ENCODE data around the gene BCL2A1.

BCL2A1 gene

DNA sequence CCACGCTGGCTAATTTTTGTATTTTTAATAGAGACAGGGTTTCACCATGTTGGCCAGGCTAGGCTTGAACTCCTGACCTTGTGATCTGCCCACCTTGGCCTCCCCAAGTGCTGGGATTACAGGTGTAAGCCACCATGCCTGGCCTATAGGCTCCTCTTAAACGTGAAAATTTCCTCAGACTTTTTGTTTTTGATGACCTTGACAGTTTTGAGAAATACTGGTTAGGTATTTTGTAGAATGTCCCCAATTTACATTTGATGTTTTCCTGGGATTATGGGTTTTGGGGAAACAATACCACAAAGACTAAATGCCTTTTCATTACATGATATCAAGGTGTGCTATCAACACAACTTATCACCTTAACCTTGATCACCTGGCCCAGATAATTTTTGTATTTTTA is 20.7 kb downstream of the BCL2A1 start:
- Histone ChIP-seq H3K4me1 (ENCODE audit: control extremely low read depth in 1 of 4, control insufficient read depth in 4 of 4, insufficient read depth in 4 of 4, low read length in 3 of 4) (peaks cover 4 to 31% (median 14%) of the 10 kb centered on the region in 4 experiments), H3K27ac (ENCODE audit: insufficient read depth in 1 of 2, low read depth in 1 of 2, low read length in 2 of 2, poor library complexity in 1 of 2, severe bottlenecking in 2 of 2) (no peak overlapping the region), H3K9me3 (ENCODE audit: control extremely low read depth in 1 of 5, control insufficient read depth in 4 of 5, insufficient read depth in 2 of 5, low read depth in 1 of 5, low read length in 4 of 5) (no peaks in the 10 kb centered on the region), H3K36me3 (ENCODE audit: control insufficient read depth in 4 of 4, insufficient read depth in 4 of 4, low read length in 3 of 4) (no peaks in the 10 kb centered on the region), H3K27me3 (replicated peaks in 2 of 5; ENCODE audit: control insufficient read depth in 4 of 5, insufficient read depth in 5 of 5, low read length in 4 of 5) (no peaks in the 10 kb centered on the region), H3K4me3 (ENCODE audit: control insufficient read depth in 1 of 7, extremely low read depth in 1 of 7, insufficient read depth in 4 of 7, low read depth in 2 of 7, low read length in 6 of 7) (no peak overlapping the region)
- ChIA-PET CTCF (no interaction called here), POLR2A (no interaction called here)
- WGBS (ENCODE audit: insufficient coverage): 100% methylated on average over 2 of the region's 2 CpGs
- no peak for DNase-seq

GRCh38 chr15:79948761-79949160 is 22.2 kb downstream of the BCL2A1 start:
- WGBS (ENCODE audit: insufficient coverage): no CpG with 5 or more reads among the region's 3 CpGs
- Histone ChIP-seq H3K27me3 (replicated peaks in 2 of 5; ENCODE audit: control insufficient read depth in 4 of 5, insufficient read depth in 5 of 5, low read length in 4 of 5) (no peaks in the 10 kb centered on the region), H3K9me3 (ENCODE audit: control extremely low read depth in 1 of 5, control insufficient read depth in 4 of 5, insufficient read depth in 2 of 5, low read depth in 1 of 5, low read length in 4 of 5) (no peaks in the 10 kb centered on the region), H3K36me3 (ENCODE audit: control insufficient read depth in 4 of 4, insufficient read depth in 4 of 4, low read length in 3 of 4) (no peaks in the 10 kb centered on the region), H3K4me3 (ENCODE audit: control insufficient read depth in 1 of 7, extremely low read depth in 1 of 7, insufficient read depth in 4 of 7, low read depth in 2 of 7, low read length in 6 of 7) (no peak overlapping the region), H3K27ac (ENCODE audit: insufficient read depth in 1 of 2, low read depth in 1 of 2, low read length in 2 of 2, poor library complexity in 1 of 2, severe bottlenecking in 2 of 2) (no peak overlapping the region), H3K4me1 (ENCODE audit: control extremely low read depth in 1 of 4, control insufficient read depth in 4 of 4, insufficient read depth in 4 of 4, low read length in 3 of 4) (peaks cover 4 to 17% (median 6%) of the 10 kb centered on the region in 4 experiments)
- DNase-seq: no peak
- ChIA-PET CTCF (interaction anchor here (0.8 to 1.1 kb wide), 2 partner anchors 11 to 50 kb away, joined by 3 read pairs; no protein-coding TSS in a partner anchor), POLR2A (no interaction called here)

DNA sequence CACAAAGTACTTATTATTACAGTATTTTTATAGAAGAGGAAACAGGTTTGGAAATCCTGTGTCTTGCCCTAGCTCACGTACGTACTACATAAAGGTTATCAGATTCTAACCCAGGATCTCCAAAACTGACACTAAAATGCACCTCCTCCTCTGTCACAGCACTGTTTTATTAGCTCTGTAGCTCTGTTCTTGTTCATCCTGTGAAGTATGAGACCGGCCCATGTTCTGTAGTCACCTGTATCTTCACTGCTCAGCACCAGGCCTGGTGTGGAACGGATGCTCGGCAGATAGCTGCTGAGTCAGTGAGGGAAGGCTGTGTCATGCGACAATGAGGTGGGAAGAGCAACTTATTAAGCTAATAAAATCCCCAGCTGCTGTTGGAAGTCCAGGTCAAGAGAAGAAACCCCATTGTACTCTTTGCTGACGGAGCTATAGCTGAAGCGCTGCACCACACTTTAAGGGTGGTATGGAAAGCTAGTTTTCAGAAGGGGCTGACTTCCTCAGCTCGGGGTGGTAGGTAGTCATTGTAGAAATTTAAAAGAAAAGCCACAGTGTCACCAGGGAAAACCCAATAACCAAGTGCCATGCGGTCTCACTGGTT is 22.8 kb downstream of the BCL2A1 start:
- no peaks in the 10 kb centered on the region for H3K27me3 ChIP-seq (replicated peaks in 2 of 5; ENCODE audit: control insufficient read depth in 4 of 5, insufficient read depth in 5 of 5, low read length in 4 of 5)
- H3K27ac ChIP-seq (ENCODE audit: insufficient read depth in 1 of 2, low read depth in 1 of 2, low read length in 2 of 2, poor library complexity in 1 of 2, severe bottlenecking in 2 of 2): no peak overlapping the region
- H3K9me3 ChIP-seq (ENCODE audit: control extremely low read depth in 1 of 5, control insufficient read depth in 4 of 5, insufficient read depth in 2 of 5, low read depth in 1 of 5, low read length in 4 of 5): no peaks in the 10 kb centered on the region
- ChIA-PET CTCF (interaction anchor here (0.8 to 1.1 kb wide), 2 partner anchors 49 to 62 kb away, joined by 3 to 4 read pairs; no protein-coding TSS in a partner anchor), POLR2A (no interaction called here)
- DNase-seq: peak; percentile 13 to 65 (median 56)
- peak overlapping the region in 1 of 7 experiments; percentile 5 for H3K4me3 ChIP-seq (ENCODE audit: control insufficient read depth in 1 of 7, extremely low read depth in 1 of 7, insufficient read depth in 4 of 7, low read depth in 2 of 7, low read length in 6 of 7)
- 54% methylated on average over 9 of the region's 10 CpGs for WGBS (ENCODE audit: insufficient coverage)
- H3K4me1 ChIP-seq (ENCODE audit: control extremely low read depth in 1 of 4, control insufficient read depth in 4 of 4, insufficient read depth in 4 of 4, low read length in 3 of 4): peaks cover 4 to 12% (median 5%) of the 10 kb centered on the region in 4 experiments
- H3K36me3 ChIP-seq (ENCODE audit: control insufficient read depth in 4 of 4, insufficient read depth in 4 of 4, low read length in 3 of 4): no peaks in the 10 kb centered on the region

GRCh38 chr15:79947009-79947408 is 24.0 kb downstream of the BCL2A1 start:
- Histone ChIP-seq H3K27me3 (replicated peaks in 2 of 5; ENCODE audit: control insufficient read depth in 4 of 5, insufficient read depth in 5 of 5, low read length in 4 of 5) (no peaks in the 10 kb centered on the region), H3K9me3 (ENCODE audit: control extremely low read depth in 1 of 5, control insufficient read depth in 4 of 5, insufficient read depth in 2 of 5, low read depth in 1 of 5, low read length in 4 of 5) (no peaks in the 10 kb centered on the region), H3K27ac (ENCODE audit: insufficient read depth in 1 of 2, low read depth in 1 of 2, low read length in 2 of 2, poor library complexity in 1 of 2, severe bottlenecking in 2 of 2) (no peak overlapping the region), H3K4me1 (ENCODE audit: control extremely low read depth in 1 of 4, control insufficient read depth in 4 of 4, insufficient read depth in 4 of 4, low read length in 3 of 4) (peaks cover 4 to 12% (median 5%) of the 10 kb centered on the region in 4 experiments), H3K4me3 (ENCODE audit: control insufficient read depth in 1 of 7, extremely low read depth in 1 of 7, insufficient read depth in 4 of 7, low read depth in 2 of 7, low read length in 6 of 7) (no peak overlapping the region), H3K36me3 (ENCODE audit: control insufficient read depth in 4 of 4, insufficient read depth in 4 of 4, low read length in 3 of 4) (no peaks in the 10 kb centered on the region)
- POLR2A ChIA-PET: no interaction called here
- CTCF ChIA-PET: interaction anchor here (0.7 kb wide), 1 partner anchor 13 kb away, joined by 3 read pairs; no protein-coding TSS in a partner anchor
- no peak for DNase-seq

DNA sequence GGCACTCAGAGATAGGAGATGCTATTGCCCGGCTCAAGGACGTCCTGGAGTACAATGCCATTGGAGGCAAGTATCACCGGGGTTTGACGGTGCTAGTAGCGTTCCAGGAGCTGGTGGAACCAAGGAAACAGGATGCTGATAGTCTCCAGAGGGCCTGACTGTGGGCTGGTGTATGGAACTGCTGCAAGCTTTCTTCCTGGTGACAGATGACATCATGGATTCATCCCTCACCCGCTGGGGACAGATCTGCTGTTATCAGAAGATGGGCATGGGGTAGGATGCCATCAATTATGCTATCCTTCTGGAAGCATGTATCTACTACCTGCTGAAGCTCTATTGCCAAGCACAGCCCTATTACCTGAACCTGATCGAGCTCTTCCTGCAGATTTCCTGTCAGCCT is 26.4 kb downstream of the BCL2A1 start:
- CTCF ChIA-PET: no interaction called here
- Histone ChIP-seq H3K4me1 (ENCODE audit: control extremely low read depth in 1 of 4, control insufficient read depth in 4 of 4, insufficient read depth in 4 of 4, low read length in 3 of 4) (peaks cover 4 to 12% (median 5%) of the 10 kb centered on the region in 4 experiments), H3K27me3 (replicated peaks in 2 of 5; ENCODE audit: control insufficient read depth in 4 of 5, insufficient read depth in 5 of 5, low read length in 4 of 5) (no peaks in the 10 kb centered on the region), H3K4me3 (ENCODE audit: control insufficient read depth in 1 of 7, extremely low read depth in 1 of 7, insufficient read depth in 4 of 7, low read depth in 2 of 7, low read length in 6 of 7) (no peak overlapping the region), H3K36me3 (ENCODE audit: control insufficient read depth in 4 of 4, insufficient read depth in 4 of 4, low read length in 3 of 4) (no peaks in the 10 kb centered on the region), H3K9me3 (ENCODE audit: control extremely low read depth in 1 of 5, control insufficient read depth in 4 of 5, insufficient read depth in 2 of 5, low read depth in 1 of 5, low read length in 4 of 5) (no peaks in the 10 kb centered on the region), H3K27ac (ENCODE audit: insufficient read depth in 1 of 2, low read depth in 1 of 2, low read length in 2 of 2, poor library complexity in 1 of 2, severe bottlenecking in 2 of 2) (no peak overlapping the region)
- POLR2A ChIA-PET: no interaction called here
- 99% methylated on average over 7 of the region's 7 CpGs for WGBS (ENCODE audit: insufficient coverage)
- no peak for DNase-seq

- CTCF ChIA-PET: no interaction called here
- H3K27ac ChIP-seq (ENCODE audit: insufficient read depth in 1 of 2, low read depth in 1 of 2, low read length in 2 of 2, poor library complexity in 1 of 2, severe bottlenecking in 2 of 2): no peak overlapping the region
- no peak for DNase-seq
Measured at GRCh38 chr15:79943820-79944219, 27.2 kb downstream of the BCL2A1 start.

DNA sequence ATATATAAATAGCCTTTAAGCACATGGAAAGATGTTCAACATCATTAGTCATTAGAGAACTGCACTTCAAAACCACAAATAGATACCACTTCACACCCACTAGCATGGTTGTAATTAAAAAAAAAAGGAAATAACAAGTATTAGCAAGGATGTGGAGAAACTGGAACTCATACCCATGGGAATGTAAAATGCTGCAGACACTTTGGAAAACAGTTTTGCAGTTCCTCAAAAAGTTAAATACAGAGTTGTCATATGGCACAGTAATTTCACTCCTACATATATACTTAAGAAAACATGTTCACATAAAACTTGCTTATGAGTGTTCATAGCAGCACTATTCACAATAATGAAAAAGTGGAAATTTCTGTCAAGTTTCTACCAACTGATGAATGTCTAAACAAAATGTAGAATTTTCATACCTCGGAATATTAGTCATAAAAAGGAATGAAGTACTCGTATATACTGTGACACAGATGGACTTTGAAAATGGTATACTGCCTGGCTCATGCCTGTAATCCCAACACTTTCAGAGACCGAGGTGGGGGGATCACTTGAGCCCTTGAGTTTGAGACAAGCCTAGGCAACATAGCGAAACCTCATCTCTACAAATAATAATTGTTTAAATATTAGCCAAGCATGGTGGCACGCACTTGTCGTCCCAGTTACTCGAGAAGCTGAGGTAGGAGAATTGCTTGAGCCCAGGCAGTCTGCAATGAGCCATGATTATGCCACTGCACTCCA is 28.1 kb downstream of the BCL2A1 start:
- H3K27ac ChIP-seq (ENCODE audit: insufficient read depth in 1 of 2, low read depth in 1 of 2, low read length in 2 of 2, poor library complexity in 1 of 2, severe bottlenecking in 2 of 2): no peak overlapping the region
- POLR2A ChIA-PET: no interaction called here
- no peaks in the 10 kb centered on the region for H3K9me3 ChIP-seq (ENCODE audit: control extremely low read depth in 1 of 5, control insufficient read depth in 4 of 5, insufficient read depth in 2 of 5, low read depth in 1 of 5, low read length in 4 of 5)
- no peak for DNase-seq
- H3K4me3 ChIP-seq (ENCODE audit: control insufficient read depth in 1 of 7, extremely low read depth in 1 of 7, insufficient read depth in 4 of 7, low read depth in 2 of 7, low read length in 6 of 7): no peak overlapping the region
- 97% methylated on average over 5 of the region's 7 CpGs for WGBS (ENCODE audit: insufficient coverage)
- no peaks in the 10 kb centered on the region for H3K36me3 ChIP-seq (ENCODE audit: control insufficient read depth in 4 of 4, insufficient read depth in 4 of 4, low read length in 3 of 4)
- no peaks in the 10 kb centered on the region for H3K27me3 ChIP-seq (replicated peaks in 2 of 5; ENCODE audit: control insufficient read depth in 4 of 5, insufficient read depth in 5 of 5, low read length in 4 of 5)
- peaks cover under 1 to 3% (median 2%) of the 10 kb centered on the region in 4 experiments for H3K4me1 ChIP-seq (ENCODE audit: control extremely low read depth in 1 of 4, control insufficient read depth in 4 of 4, insufficient read depth in 4 of 4, low read length in 3 of 4)
- CTCF ChIA-PET: no interaction called here

More at GRCh38 chr15:79943820-79944219, 27.2 kb downstream of the BCL2A1 start:
- POLR2A ChIA-PET: no interaction called here
- Histone ChIP-seq H3K36me3 (ENCODE audit: control insufficient read depth in 4 of 4, insufficient read depth in 4 of 4, low read length in 3 of 4) (no peaks in the 10 kb centered on the region), H3K9me3 (ENCODE audit: control extremely low read depth in 1 of 5, control insufficient read depth in 4 of 5, insufficient read depth in 2 of 5, low read depth in 1 of 5, low read length in 4 of 5) (no peaks in the 10 kb centered on the region), H3K4me3 (ENCODE audit: control insufficient read depth in 1 of 7, extremely low read depth in 1 of 7, insufficient read depth in 4 of 7, low read depth in 2 of 7, low read length in 6 of 7) (no peak overlapping the region), H3K4me1 (ENCODE audit: control extremely low read depth in 1 of 4, control insufficient read depth in 4 of 4, insufficient read depth in 4 of 4, low read length in 3 of 4) (peaks cover 4 to 12% (median 5%) of the 10 kb centered on the region in 4 experiments), H3K27me3 (replicated peaks in 2 of 5; ENCODE audit: control insufficient read depth in 4 of 5, insufficient read depth in 5 of 5, low read length in 4 of 5) (no peaks in the 10 kb centered on the region)
- WGBS (ENCODE audit: insufficient coverage): no CpG with 5 or more reads among the region's 1 CpG

Measured in common myeloid progenitor, CD34-positive (primary cell).